ENCODE results near the gene STARD5. TPM values are rescaled to one million over a fixed set of nuclear protein-coding genes. Genes with fewer than 3 reads are reported as not detected.

The STARD5 gene
- total RNA-seq, 6 experiments from 2014 or later, result 2.7 to 4.0 (median 3.6) TPM

DNA sequence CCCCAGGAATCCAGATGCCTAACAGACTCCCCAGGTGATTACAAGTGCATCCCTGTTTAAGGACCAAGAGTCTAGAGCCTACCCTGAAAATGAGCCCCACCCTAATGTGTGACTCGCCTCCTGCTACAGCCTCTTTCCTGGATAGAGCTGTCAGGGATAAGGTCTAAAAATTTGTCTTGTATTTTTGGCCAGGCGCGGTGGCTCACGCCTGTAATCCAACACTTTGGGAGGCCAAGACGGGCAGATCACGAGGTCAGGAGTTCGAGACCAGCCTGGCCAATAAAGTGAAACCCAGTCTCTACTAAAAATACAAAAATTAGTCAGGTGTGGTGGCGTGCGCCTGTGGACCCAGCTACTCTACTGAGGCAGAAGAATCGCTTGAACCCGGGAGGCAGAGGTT is 38.8 kb upstream of the STARD5 start:
- no peaks in the 10 kb centered on the region for H3K4me1 Mint-ChIP-seq (ENCODE audit: low read depth)
- H3K36me3 Mint-ChIP-seq (ENCODE audit: low read depth), result no peaks in the 10 kb centered on the region
- H3K4me3 Mint-ChIP-seq, result no peak overlapping the region
- TF ChIP-seq, protein P1, sequence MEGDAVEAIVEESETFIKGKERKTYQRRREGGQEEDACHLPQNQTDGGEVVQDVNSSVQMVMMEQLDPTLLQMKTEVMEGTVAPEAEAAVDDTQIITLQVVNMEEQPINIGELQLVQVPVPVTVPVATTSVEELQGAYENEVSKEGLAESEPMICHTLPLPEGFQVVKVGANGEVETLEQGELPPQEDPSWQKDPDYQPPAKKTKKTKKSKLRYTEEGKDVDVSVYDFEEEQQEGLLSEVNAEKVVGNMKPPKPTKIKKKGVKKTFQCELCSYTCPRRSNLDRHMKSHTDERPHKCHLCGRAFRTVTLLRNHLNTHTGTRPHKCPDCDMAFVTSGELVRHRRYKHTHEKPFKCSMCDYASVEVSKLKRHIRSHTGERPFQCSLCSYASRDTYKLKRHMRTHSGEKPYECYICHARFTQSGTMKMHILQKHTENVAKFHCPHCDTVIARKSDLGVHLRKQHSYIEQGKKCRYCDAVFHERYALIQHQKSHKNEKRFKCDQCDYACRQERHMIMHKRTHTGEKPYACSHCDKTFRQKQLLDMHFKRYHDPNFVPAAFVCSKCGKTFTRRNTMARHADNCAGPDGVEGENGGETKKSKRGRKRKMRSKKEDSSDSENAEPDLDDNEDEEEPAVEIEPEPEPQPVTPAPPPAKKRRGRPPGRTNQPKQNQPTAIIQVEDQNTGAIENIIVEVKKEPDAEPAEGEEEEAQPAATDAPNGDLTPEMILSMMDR (IDR thresholded peaks at IDR 0.05), result no peak
- H3K27me3 Mint-ChIP-seq (ENCODE audit: insufficient read depth), result peaks cover 19% of the 10 kb centered on the region
- no peak for DNase-seq
- no peak overlapping the region for H3K27ac Mint-ChIP-seq
- H3K9me3 Mint-ChIP-seq, result no peaks in the 10 kb centered on the region

DNA sequence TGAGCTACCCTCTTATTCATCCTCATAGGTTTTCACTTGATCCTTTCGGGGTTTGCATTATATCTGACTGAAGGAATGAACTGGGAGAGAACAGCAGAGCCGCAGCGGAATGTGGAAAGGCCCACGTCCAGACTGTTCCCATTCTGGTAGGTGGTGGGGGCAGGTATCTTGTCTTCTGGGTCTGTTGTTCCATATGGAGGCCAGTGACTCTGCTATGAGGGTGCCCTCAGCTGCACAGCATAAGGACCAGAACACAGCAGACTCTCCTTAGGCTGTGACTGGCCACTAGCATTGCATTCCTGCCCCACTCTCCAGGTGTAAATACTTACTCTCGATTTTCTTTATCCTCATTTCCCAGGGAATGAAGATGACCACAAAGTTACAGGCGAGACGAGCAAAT is 38.0 kb upstream of the STARD5 start:
- TF ChIP-seq, protein P1 (IDR thresholded peaks at IDR 0.05), result no peak
- no peak for DNase-seq
- Mint-ChIP-seq H3K9me3 (no peaks in the 10 kb centered on the region), H3K4me3 (no peak overlapping the region), H3K4me1 (ENCODE audit: low read depth) (no peaks in the 10 kb centered on the region), H3K27ac (no peak overlapping the region), H3K27me3 (ENCODE audit: insufficient read depth) (peaks cover 25% of the 10 kb centered on the region), H3K36me3 (ENCODE audit: low read depth) (no peaks in the 10 kb centered on the region)

DNA sequence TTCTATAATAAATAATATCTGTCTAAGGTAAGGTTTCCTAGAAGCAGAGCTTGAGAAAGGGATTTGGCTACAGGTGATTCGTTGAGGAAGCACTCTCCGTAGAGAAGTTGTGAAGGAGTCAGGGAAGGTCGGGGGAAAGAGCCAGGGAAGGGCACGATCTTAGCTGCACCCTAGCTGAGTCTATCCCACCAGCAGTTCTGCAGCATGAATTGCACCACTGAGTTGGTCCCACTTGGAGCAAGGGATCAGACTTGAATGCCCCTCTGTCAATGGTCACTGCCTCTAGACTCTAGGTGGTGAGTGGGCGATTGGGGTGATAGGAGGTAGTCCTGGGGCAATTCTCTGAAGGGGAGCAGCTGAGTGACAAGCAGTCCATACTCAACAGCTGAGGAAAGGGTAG is 36.5 kb upstream of the STARD5 start:
- no peaks in the 10 kb centered on the region for H3K36me3 Mint-ChIP-seq (ENCODE audit: low read depth)
- TF ChIP-seq, protein P1 (IDR thresholded peaks at IDR 0.05), result no peak

DNA sequence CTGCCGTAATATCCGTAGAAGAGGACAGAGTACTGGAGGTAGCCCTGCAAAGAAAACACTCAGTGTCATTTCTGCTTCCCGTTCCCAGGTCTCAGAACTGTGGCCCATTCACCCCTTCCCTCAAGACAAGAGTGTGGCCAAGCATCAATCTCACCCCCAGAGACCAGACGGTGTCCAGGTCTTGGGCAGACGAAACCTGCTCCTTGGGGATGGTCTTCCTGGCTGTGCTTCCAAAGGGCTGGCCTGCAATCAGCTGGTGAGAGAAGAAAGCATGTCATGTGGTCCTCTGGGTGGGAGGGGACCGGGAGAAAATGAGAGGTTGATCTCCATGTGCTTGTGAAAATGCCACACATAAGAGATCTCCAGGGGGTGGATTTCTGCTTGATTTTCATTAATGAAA is 34.3 kb upstream of the STARD5 start:
- H3K36me3 Mint-ChIP-seq (ENCODE audit: low read depth), result no peaks in the 10 kb centered on the region
- TF ChIP-seq, protein P1 (IDR thresholded peaks at IDR 0.05), result no peak

More for the DNA sequence above, 36.5 kb upstream of the STARD5 start:
- peaks cover 29% of the 10 kb centered on the region for H3K27me3 Mint-ChIP-seq (ENCODE audit: insufficient read depth)
- DNase-seq, result no peak
- H3K4me3 Mint-ChIP-seq, result no peak overlapping the region
- H3K9me3 Mint-ChIP-seq, result no peaks in the 10 kb centered on the region
- H3K4me1 Mint-ChIP-seq (ENCODE audit: low read depth), result no peaks in the 10 kb centered on the region
- no peak overlapping the region for H3K27ac Mint-ChIP-seq

DNA sequence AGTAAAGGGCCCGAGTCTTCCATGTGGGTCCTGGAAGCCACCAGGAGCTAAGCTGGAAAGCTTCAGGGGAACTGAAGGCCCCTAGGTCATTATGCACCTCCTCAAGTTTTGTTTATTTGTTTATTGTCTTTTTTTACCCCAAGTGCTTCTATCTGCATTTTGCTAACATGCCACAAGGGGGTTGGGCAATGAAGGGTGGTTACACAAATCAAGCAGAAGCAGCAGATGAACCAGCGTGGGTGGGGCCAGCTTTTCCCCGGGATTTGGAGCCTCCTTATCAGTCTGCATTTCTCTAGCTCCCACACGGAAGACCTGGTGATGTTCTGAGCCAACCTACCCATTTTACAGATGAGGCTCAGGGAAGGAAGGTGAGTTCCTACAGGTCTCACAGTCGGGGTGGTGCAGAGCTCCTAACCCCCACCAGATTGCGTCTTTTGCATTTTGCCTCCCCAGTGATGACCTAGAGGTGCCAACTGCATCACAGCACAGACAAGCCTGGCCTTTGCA is 33.3 kb upstream of the STARD5 start:
- DNase-seq, result no peak
- Mint-ChIP-seq H3K27me3 (ENCODE audit: insufficient read depth) (peaks cover 27% of the 10 kb centered on the region), H3K4me1 (ENCODE audit: low read depth) (no peaks in the 10 kb centered on the region), H3K36me3 (ENCODE audit: low read depth) (no peaks in the 10 kb centered on the region), H3K9me3 (no peaks in the 10 kb centered on the region), H3K27ac (no peak overlapping the region), H3K4me3 (no peak overlapping the region)
- TF ChIP-seq, protein P1 (IDR thresholded peaks at IDR 0.05), result peak; percentile 21; the same call in 1 of the 2 replicates

More for the DNA sequence above, 34.3 kb upstream of the STARD5 start:
- Mint-ChIP-seq H3K27me3 (ENCODE audit: insufficient read depth) (peaks cover 27% of the 10 kb centered on the region), H3K27ac (no peak overlapping the region), H3K9me3 (no peaks in the 10 kb centered on the region), H3K4me1 (ENCODE audit: low read depth) (no peaks in the 10 kb centered on the region), H3K4me3 (no peak overlapping the region)
- DNase-seq, result no peak

DNA sequence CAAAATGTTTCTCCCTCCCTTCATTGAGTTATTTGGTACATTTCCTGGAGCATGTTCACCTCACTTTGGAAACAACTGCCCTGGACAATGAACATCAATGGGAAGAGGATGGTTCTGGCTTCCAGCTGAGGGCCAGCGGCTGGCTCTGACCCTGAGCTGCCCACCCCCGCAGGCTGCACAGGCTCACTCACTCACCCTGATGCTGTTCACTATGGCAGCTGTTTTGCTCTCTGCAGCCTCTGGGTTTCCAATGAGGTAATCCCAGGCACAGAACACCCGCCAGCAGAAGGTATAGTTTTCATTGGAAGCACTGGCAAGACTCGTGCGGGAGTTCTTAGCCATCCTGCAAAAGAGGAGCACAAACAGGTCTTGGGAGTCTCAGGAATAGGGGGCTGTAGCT is 32.3 kb upstream of the STARD5 start:
- Mint-ChIP-seq H3K27ac (no peak overlapping the region), H3K4me3 (no peak overlapping the region), H3K36me3 (ENCODE audit: low read depth) (no peaks in the 10 kb centered on the region), H3K4me1 (ENCODE audit: low read depth) (no peaks in the 10 kb centered on the region), H3K9me3 (no peaks in the 10 kb centered on the region), H3K27me3 (ENCODE audit: insufficient read depth) (peaks cover 26% of the 10 kb centered on the region)
- TF ChIP-seq, protein P1 (IDR thresholded peaks at IDR 0.05), result no peak
- DNase-seq, result no peak

Data from HFFc6 (cell line).